IMR-90 (cell line): ENCODE measurements around the gene PSPN. TPM values are rescaled to one million over a fixed set of nuclear protein-coding genes. Genes with fewer than 3 reads are reported as not detected.

Experiments
- ATAC-seq: fragments of 200-7000 bp; cut with Tn5 transposase; 2 replicates; pipeline ENCODE4 v1.9.1; 2020; ENCODE audit warnings: low read depth, mild to moderate bottlenecking, moderate library complexity
- BruUV-seq: library from RNA; stranded (reverse); fragments of 400-500 nt; replicated peaks from 2 replicates; lab custom pipeline; 2021; lab: Mats Ljungman, UMichigan
- CTCF ChIA-PET: fragments of 300-600 bp; formaldehyde crosslinking; extraction: SDS; loops from one replicate; lab custom pipeline; 2021; ENCODE audit warnings: antibody characterized with exemption; lab: Yijun Ruan, JAX
- POLR2A ChIA-PET: fragments of 300-600 bp; sonication (Branson Sonifier 250); formaldehyde crosslinking; loops from one replicate; lab custom pipeline; 2022; ENCODE audit warnings: antibody characterized with exemption; ENCODE audit not compliant: unreplicated experiment; lab: Charles Lee
- DNase-seq: peaks from one replicate; pipeline ENCODE4 v3.0.0; 2013
- H2AFZ ChIP-seq: replicated peaks from 2 replicates; pipeline ENCODE3; 2013; ENCODE audit warnings: low read length, mild to moderate bottlenecking; ENCODE audit not compliant: poor library complexity
- H2AK5ac ChIP-seq: 2 replicates; pipeline ENCODE4 v1.6.1; 2013; ENCODE audit warnings: low read depth, low read length, inconsistent platforms
- H2AK9ac ChIP-seq: replicated peaks from 2 replicates; pipeline ENCODE3; 2013; ENCODE audit warnings: mild to moderate bottlenecking, low read depth, low read length, moderate library complexity; ENCODE audit not compliant: poor library complexity
- H2BK120ac ChIP-seq: 2 replicates; pipeline ENCODE4 v1.6.1; 2013; ENCODE audit warnings: low read depth, low read length, inconsistent platforms
- H2BK15ac ChIP-seq: 3 replicates; pipeline ENCODE4 v1.6.1; 2013; ENCODE audit warnings: low read depth, low read length, inconsistent platforms
- H2BK20ac ChIP-seq: 2 replicates; pipeline ENCODE4 v1.6.1; 2013; ENCODE audit warnings: low read depth, mild to moderate bottlenecking, inconsistent platforms, low read length, moderate library complexity
- H2BK5ac ChIP-seq: 2 replicates; pipeline ENCODE4 v1.6.1; 2013; ENCODE audit warnings: mild to moderate bottlenecking, low read depth, low read length, inconsistent platforms; ENCODE audit not compliant: poor library complexity, severe bottlenecking
- H3K14ac ChIP-seq: replicated peaks from 2 replicates; pipeline ENCODE4 v1.6.1; 2013; ENCODE audit warnings: low read depth, low read length, inconsistent platforms
- H3K18ac ChIP-seq: 2 replicates; pipeline ENCODE4 v1.6.1; 2013; ENCODE audit warnings: low read depth, low read length, control low read depth
- H3K23ac ChIP-seq: 2 replicates; pipeline ENCODE4 v1.6.1; 2013; ENCODE audit warnings: low read depth, low read length, inconsistent platforms
- H3K27ac ChIP-seq: 2 replicates; pipeline ENCODE4 v1.5.1; 2013; ENCODE audit warnings: mild to moderate bottlenecking, control low read depth, low read length; ENCODE audit not compliant: insufficient read depth
- H3K27me3 ChIP-seq: 2 replicates; pipeline ENCODE4 v1.6.1; 2013; ENCODE audit warnings: low read length; ENCODE audit not compliant: control insufficient read depth, insufficient read depth
- H3K36me3 ChIP-seq: 2 replicates; pipeline ENCODE4 v1.6.1; 2013; ENCODE audit warnings: low read length, mixed read lengths; ENCODE audit not compliant: control insufficient read depth, insufficient read depth
- H3K4ac ChIP-seq: 2 replicates; pipeline ENCODE4 v1.6.1; 2013; ENCODE audit warnings: low read depth, low read length, inconsistent platforms
- H3K4me1 ChIP-seq: 2 replicates; pipeline ENCODE4 v1.6.1; 2013; ENCODE audit warnings: low read length, mixed read lengths; ENCODE audit not compliant: control insufficient read depth, insufficient read depth
- H3K4me2 ChIP-seq: 2 replicates; pipeline ENCODE4 v1.6.1; 2013; ENCODE audit warnings: low read depth, mild to moderate bottlenecking, control low read depth, low read length, moderate library complexity
- H3K4me3 ChIP-seq: 2 replicates; pipeline ENCODE4 v1.5.1; 2013; ENCODE audit warnings: low read depth, mild to moderate bottlenecking, control low read depth, low read length, moderate library complexity; ENCODE audit not compliant: insufficient read depth
- H3K56ac ChIP-seq: 2 replicates; pipeline ENCODE4 v1.6.1; 2013; ENCODE audit warnings: low read length, inconsistent platforms; ENCODE audit not compliant: insufficient read depth; ENCODE audit errors: extremely low read depth
- H3K79me1 ChIP-seq, 2 experiments: 2 replicates each; pipeline ENCODE4 v1.6.1; 2013; ENCODE audit warnings: low read length in 2 of 2, inconsistent platforms in 1 of 2, low read depth in 1 of 2
- H3K9ac ChIP-seq: 2 replicates; pipeline ENCODE4 v1.6.1; 2013; ENCODE audit warnings: low read depth, low read length, control low read depth
- H3K9me1 ChIP-seq: 2 replicates; pipeline ENCODE4 v1.6.1; 2013; ENCODE audit warnings: low read length, inconsistent platforms; ENCODE audit not compliant: insufficient read depth
- H3K9me3 ChIP-seq: 2 replicates; pipeline ENCODE4 v1.6.1; 2013; ENCODE audit warnings: low read length; ENCODE audit not compliant: control insufficient read depth, insufficient read depth
- H4K20me1 ChIP-seq: 2 replicates; pipeline ENCODE4 v1.6.1; 2013; ENCODE audit warnings: low read length, inconsistent platforms; ENCODE audit not compliant: insufficient read depth
- H4K5ac ChIP-seq: 2 replicates; pipeline ENCODE4 v1.6.1; 2013; ENCODE audit warnings: mild to moderate bottlenecking, low read depth, low read length, control low read depth
- H4K8ac ChIP-seq, 2 experiments: 2 replicates each; pipeline ENCODE4 v1.6.1; 2013; ENCODE audit warnings: low read depth in 2 of 2, low read length in 2 of 2, control low read depth in 1 of 2, inconsistent platforms in 1 of 2
- H4K91ac ChIP-seq: 2 replicates; pipeline ENCODE4 v1.6.1; 2013; ENCODE audit warnings: low read depth, low read length, inconsistent platforms; ENCODE audit not compliant: insufficient read depth
- CEBPB ChIP-seq: IDR thresholded peaks from 2 replicates; pipeline ENCODE4 v1.6.1; 2012; ENCODE audit warnings: low read depth, low read length, improper control_type of control experiment
- CHD1 ChIP-seq: IDR thresholded peaks from 2 replicates; pipeline ENCODE4 v1.6.1; 2012; ENCODE audit warnings: low read depth, low read length, improper control_type of control experiment
- CTCF ChIP-seq: conservative IDR thresholded peaks from 2 replicates; pipeline ENCODE4 v1.5.1; 2012; ENCODE audit warnings: mild to moderate bottlenecking, low read depth, low read length, improper control_type of control experiment
- FOS ChIP-seq: fragments of 150-350 bp; IDR thresholded peaks from 2 replicates; pipeline ENCODE4 v1.6.1; 2016; ENCODE audit warnings: low read depth, low read length
- MAFK ChIP-seq: IDR thresholded peaks from 2 replicates; pipeline ENCODE4 v1.6.1; 2012; ENCODE audit warnings: low read depth, low read length, improper control_type of control experiment
- MAZ ChIP-seq: IDR thresholded peaks from 2 replicates; pipeline ENCODE4 v1.6.1; 2012; ENCODE audit warnings: low read depth, mild to moderate bottlenecking, low read length, improper control_type of control experiment, moderate library complexity, borderline replicate concordance
- MXI1 ChIP-seq: IDR thresholded peaks from 2 replicates; pipeline ENCODE4 v1.6.1; 2012; ENCODE audit warnings: low read depth, mild to moderate bottlenecking, low read length, moderate library complexity, borderline replicate concordance
- NFE2L2 ChIP-seq: fragments of 150-350 bp; IDR thresholded peaks from 2 replicates; pipeline ENCODE4 v1.6.1; 2016; ENCODE audit warnings: low read depth, mild to moderate bottlenecking, low read length
- POLR2A ChIP-seq: IDR thresholded peaks from 2 replicates; pipeline ENCODE4 v1.6.1; 2012; ENCODE audit warnings: mild to moderate bottlenecking, low read depth, low read length
- RAD21 ChIP-seq: IDR thresholded peaks from 2 replicates; pipeline ENCODE4 v1.6.1; 2012; ENCODE audit warnings: low read length, improper control_type of control experiment
- RCOR1 ChIP-seq: IDR thresholded peaks from 2 replicates; pipeline ENCODE4 v1.6.1; 2012; ENCODE audit warnings: mild to moderate bottlenecking, low read length, improper control_type of control experiment; ENCODE audit not compliant: insufficient replicate concordance
- RFX5 ChIP-seq: IDR thresholded peaks from 2 replicates; pipeline ENCODE4 v1.8.0; 2012; ENCODE audit warnings: low read depth, mild to moderate bottlenecking, low read length, moderate library complexity
- SMC3 ChIP-seq: fragments of 150-350 bp; IDR thresholded peaks from 2 replicates; pipeline ENCODE4 v1.6.1; 2016; ENCODE audit warnings: low read depth, mild to moderate bottlenecking, antibody characterized with exemption, low read length, moderate library complexity
- USF2 ChIP-seq: fragments of 150-350 bp; IDR thresholded peaks from 2 replicates; pipeline ENCODE4 v1.6.1; 2017; ENCODE audit warnings: mild to moderate bottlenecking, antibody characterized with exemption, low read length, low read depth
- WGBS, 2 experiments: methylation state at CpG; one replicate each; pipeline versions ENCODE4 v1.1.5 to v1.1.7; 2013; ENCODE audit warnings: missing lambda C conversion rate in 2 of 2; ENCODE audit not compliant: insufficient read length in 1 of 2; ENCODE audit errors: extremely low coverage in 2 of 2; 5-methylcytosine and 5-hydroxymethylcytosine counted together
- dilution Hi-C: fragments of 300-500 bp; cut with HindIII; formaldehyde crosslinking; loops from one replicate; pipeline ENCODE4 v1.14.3; 2018; ENCODE audit warnings: low sequenced_read_pairs; ENCODE audit not compliant: unreplicated experiment
- in situ Hi-C: fragments of 300-500 bp; cut with MboI; formaldehyde crosslinking; loops from 3 replicates; pipeline ENCODE4 v1.14.3; 2019; ENCODE audit warnings: low sequenced_read_pairs, inconsistent platforms, mixed read lengths
- intact Hi-C: fragments of 100-400 bp; cut with micrococcal nuclease; formaldehyde crosslinking; loops from 2 replicates; pipeline ENCODE4 v1.10.0; 2022
- polyA plus RNA-seq, 3 experiments: library from polyadenylated mRNA; depleted of rRNA; stranded (reverse); fragments of >200 nt; gene quantifications; 2 replicates each; pipeline ENCODE4 v1.2.3, GENCODE V29; 2012; ENCODE audit warnings: low replicate concordance in 1 of 3
- total RNA-seq: library from RNA; depleted of rRNA; stranded (reverse); fragments of >200 nt; gene quantifications from 2 replicates; pipeline ENCODE4 v1.2.3, GENCODE V29; 2012
- TF ChIP-seq, protein P1 (sequence below): fragments of 150-350 bp; IDR thresholded peaks from 2 replicates; pipeline ENCODE4 v1.6.1; 2016; ENCODE audit warnings: low read depth, mild to moderate bottlenecking, low read length, moderate library complexity, borderline replicate concordance

Gene PSPN
- total and polyA plus RNA-seq, 2 of the 4 experiments (the other 2 are of a cell fraction), result 0.34 to 0.54 TPM

DNA sequence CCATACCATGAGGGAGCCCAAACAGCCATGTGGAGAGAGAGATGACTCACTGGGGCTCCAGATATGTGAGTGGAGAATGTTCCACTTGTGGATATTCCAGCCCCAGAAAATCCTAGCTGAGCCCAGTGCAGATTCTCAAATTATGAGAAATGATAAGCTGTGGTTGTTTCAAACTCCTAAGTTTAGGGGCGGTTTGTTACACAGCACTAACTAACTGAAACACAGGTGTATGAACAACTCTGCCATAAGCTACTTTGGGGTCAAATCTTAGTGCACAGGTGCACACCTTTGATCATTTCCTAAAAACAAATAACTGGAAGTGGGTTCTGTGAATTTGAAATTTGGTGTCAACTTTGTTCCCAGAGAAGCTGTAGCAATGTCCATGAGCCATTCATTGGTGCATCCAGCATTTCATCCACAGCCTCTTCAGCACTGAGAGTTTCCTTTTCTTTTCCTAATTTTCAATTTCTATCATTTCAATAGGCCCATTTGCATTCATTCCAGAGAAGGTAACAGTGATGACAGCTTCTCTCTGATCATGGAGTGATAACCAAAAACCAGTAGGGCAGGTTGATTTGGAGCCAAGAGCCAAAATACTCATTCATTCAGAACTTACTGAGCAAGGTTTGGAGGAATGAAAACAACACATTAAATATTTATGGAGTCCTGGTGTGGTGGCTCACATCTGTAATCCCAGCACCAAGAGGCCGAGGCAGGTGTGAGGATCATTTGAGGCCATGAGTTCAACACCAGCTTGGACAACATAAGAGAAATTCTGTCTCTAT lies 23.2 kb downstream of the PSPN start:
- no peaks in the 10 kb centered on the region for H3K9me3 ChIP-seq
- ATAC-seq, result no peak
- no peak overlapping the region for H2AFZ ChIP-seq
- no peak overlapping the region for H2BK120ac ChIP-seq
- no peak overlapping the region for H4K91ac ChIP-seq
- no TSS peak for BruUV-seq
- CTCF ChIA-PET, result interaction anchor here (1.4 kb wide), 1 partner anchor 19 kb away, joined by 3 read pairs; the partner anchor contains the start of gene ACER1
- POLR2A ChIA-PET, result no interaction called here
- no peak overlapping the region for H2AK5ac ChIP-seq
- TF ChIP-seq RAD21 (no peak), RCOR1 (no peak), SMC3 (no peak), CEBPB (no peak), CHD1 (no peak), CTCF (no peak), USF2 (no peak), MAZ (no peak), FOS (no peak), POLR2A (no peak), MAFK (no peak), NFE2L2 (no peak), RFX5 (no peak), MXI1 (no peak)
- TF ChIP-seq, protein P1, sequence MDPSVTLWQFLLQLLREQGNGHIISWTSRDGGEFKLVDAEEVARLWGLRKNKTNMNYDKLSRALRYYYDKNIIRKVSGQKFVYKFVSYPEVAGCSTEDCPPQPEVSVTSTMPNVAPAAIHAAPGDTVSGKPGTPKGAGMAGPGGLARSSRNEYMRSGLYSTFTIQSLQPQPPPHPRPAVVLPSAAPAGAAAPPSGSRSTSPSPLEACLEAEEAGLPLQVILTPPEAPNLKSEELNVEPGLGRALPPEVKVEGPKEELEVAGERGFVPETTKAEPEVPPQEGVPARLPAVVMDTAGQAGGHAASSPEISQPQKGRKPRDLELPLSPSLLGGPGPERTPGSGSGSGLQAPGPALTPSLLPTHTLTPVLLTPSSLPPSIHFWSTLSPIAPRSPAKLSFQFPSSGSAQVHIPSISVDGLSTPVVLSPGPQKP, result no peak
- no peak overlapping the region for H3K23ac ChIP-seq
- no peak overlapping the region for H3K4me2 ChIP-seq
- no peak overlapping the region for H2BK15ac ChIP-seq
- H3K27me3 ChIP-seq, result no peaks in the 10 kb centered on the region; the same call in 1 of the 2 replicates
- no peak overlapping the region for H3K4ac ChIP-seq
- no peak overlapping the region for H3K4me3 ChIP-seq
- dilution Hi-C loops (no loop called here), in situ Hi-C loops (no loop called here), intact Hi-C loops (no loop called here)
- no peak overlapping the region for H3K56ac ChIP-seq
- no peak overlapping the region for H2BK20ac ChIP-seq
- no peak overlapping the region for H3K27ac ChIP-seq
- H3K18ac ChIP-seq, result no peak overlapping the region
- no CpG with 5 or more reads among the region's 2 CpGs for WGBS, 2 experiments
- no peaks in the 10 kb centered on the region for H3K9me1 ChIP-seq
- H3K36me3 ChIP-seq, result no peaks in the 10 kb centered on the region
- no peak overlapping the region for H3K14ac ChIP-seq
- no peak overlapping the region for H4K5ac ChIP-seq
- no peak overlapping the region for H2BK5ac ChIP-seq
- no peaks in the 10 kb centered on the region for H3K79me1 ChIP-seq
- H3K9ac ChIP-seq, result no peak overlapping the region
- H4K20me1 ChIP-seq, result no peaks in the 10 kb centered on the region
- H2AK9ac ChIP-seq, result no peak overlapping the region
- no peaks in the 10 kb centered on the region for H3K4me1 ChIP-seq
- no peak for DNase-seq
- no peak overlapping the region for H4K8ac ChIP-seq
